Mesothelial cell of epicardium (in vitro differentiated cells): ENCODE results near the gene PEX10. TPM values are rescaled to one million over a fixed set of nuclear protein-coding genes. Genes with fewer than 3 reads are reported as not detected.

Source experiments
- DNase-seq, 2 experiments: peaks; one replicate each; pipeline ENCODE4 v3.0.0; 2021; ENCODE audit warnings: low spot score in 2 of 2; ENCODE audit not compliant: unreplicated experiment in 2 of 2
- H3K27ac Mint-ChIP-seq: 2 replicates; pipeline ENCODE4 v1.8.0; 2021; ENCODE audit warnings: mixed read lengths
- H3K27me3 Mint-ChIP-seq: 2 replicates; pipeline ENCODE4 v1.8.0; 2021; ENCODE audit warnings: low read depth, mixed read lengths
- H3K36me3 Mint-ChIP-seq: 2 replicates; pipeline ENCODE4 v1.8.0; 2021; ENCODE audit warnings: mixed read lengths
- H3K4me1 Mint-ChIP-seq: 2 replicates; pipeline ENCODE4 v1.8.0; 2021; ENCODE audit warnings: mixed read lengths
- H3K4me3 Mint-ChIP-seq: 2 replicates; pipeline ENCODE4 v1.8.0; 2021; ENCODE audit warnings: mild to moderate bottlenecking, moderate library complexity, mixed read lengths
- H3K9me3 Mint-ChIP-seq: 2 replicates; pipeline ENCODE4 v1.8.0; 2021; ENCODE audit warnings: mixed read lengths
- total RNA-seq: library from RNA; stranded (reverse); gene quantifications from 3 replicates; pipeline ENCODE4 v1.2.1, GENCODE V29; 2021
- TF ChIP-seq, protein P1 (sequence below): fragments of 200-600 bp; sonication (generic); IDR thresholded peaks from one replicate; pipeline ENCODE4 v1.5.0; 2021; ENCODE audit warnings: antibody characterized with exemption; ENCODE audit not compliant: unreplicated experiment

The PEX10 gene
- total RNA-seq, 1 donor from 2014 or later: 25.8 TPM

DNA sequence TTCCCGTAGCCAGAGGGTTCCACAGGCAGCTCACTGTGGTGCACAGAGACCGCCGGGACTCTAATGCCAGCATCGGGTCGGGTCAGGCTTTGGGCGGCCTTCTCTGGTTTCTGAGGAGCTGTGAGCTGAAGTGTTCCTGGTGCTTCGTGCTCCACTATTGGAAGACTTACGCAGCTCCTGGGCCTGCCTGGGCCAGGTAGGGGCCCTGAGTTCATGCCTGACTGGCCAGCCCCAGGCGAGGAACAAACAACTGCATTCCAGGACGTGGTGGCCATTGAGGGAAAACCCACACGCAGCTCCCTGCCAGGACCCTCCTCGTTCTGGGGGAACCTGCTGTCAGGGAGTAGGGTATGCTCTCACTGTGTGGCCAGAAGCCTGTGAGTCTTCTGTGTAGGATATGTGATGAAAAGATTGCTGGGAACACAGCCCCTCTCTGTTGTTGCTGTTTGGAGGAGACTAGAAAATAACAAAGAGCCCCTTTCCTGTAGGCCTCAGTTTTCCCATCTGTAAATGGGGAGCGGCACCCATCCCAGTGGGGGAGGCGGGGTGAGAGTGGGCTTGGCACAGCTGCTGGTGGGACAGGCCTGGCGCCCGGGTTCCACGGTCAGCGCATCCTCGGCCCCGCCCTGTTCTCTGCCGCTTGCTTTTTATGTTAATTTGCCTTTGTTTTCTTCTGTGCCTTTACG is 12.3 kb downstream of the PEX10 start:
- TF ChIP-seq, protein P1, sequence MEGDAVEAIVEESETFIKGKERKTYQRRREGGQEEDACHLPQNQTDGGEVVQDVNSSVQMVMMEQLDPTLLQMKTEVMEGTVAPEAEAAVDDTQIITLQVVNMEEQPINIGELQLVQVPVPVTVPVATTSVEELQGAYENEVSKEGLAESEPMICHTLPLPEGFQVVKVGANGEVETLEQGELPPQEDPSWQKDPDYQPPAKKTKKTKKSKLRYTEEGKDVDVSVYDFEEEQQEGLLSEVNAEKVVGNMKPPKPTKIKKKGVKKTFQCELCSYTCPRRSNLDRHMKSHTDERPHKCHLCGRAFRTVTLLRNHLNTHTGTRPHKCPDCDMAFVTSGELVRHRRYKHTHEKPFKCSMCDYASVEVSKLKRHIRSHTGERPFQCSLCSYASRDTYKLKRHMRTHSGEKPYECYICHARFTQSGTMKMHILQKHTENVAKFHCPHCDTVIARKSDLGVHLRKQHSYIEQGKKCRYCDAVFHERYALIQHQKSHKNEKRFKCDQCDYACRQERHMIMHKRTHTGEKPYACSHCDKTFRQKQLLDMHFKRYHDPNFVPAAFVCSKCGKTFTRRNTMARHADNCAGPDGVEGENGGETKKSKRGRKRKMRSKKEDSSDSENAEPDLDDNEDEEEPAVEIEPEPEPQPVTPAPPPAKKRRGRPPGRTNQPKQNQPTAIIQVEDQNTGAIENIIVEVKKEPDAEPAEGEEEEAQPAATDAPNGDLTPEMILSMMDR: no peak
- no peak for DNase-seq
- H3K4me3 Mint-ChIP-seq: no peak overlapping the region
- no peaks in the 10 kb centered on the region for H3K27me3 Mint-ChIP-seq
- no peaks in the 10 kb centered on the region for H3K4me1 Mint-ChIP-seq
- H3K36me3 Mint-ChIP-seq: peaks cover 35% of the 10 kb centered on the region
- H3K9me3 Mint-ChIP-seq: no peaks in the 10 kb centered on the region
- no peak overlapping the region for H3K27ac Mint-ChIP-seq

DNA sequence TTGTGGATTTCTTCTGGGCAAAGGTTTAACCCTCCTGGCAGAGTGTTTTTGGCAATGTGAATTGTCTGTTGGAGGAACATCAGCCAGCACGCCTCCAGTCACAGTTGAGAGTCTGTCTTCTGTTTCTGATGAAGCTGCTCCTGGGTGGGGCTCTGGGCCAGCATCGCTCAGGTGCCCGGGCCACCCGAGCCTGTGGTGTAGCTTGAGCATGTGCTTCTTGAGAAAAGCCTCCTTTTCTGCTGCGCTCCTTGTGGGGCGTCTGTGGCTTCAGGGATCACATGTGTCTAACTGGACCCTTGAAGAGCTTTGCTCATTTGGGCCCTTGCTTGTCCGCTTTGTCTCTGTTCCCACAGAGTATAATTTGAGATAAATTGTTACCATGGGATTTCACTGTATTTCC is 13.5 kb downstream of the PEX10 start:
- Mint-ChIP-seq H3K4me3 (no peak overlapping the region), H3K27ac (no peak overlapping the region), H3K9me3 (no peaks in the 10 kb centered on the region), H3K36me3 (peaks cover 37% of the 10 kb centered on the region), H3K27me3 (no peaks in the 10 kb centered on the region), H3K4me1 (no peaks in the 10 kb centered on the region)
- DNase-seq: no peak
- TF ChIP-seq, protein P1: no peak

DNA sequence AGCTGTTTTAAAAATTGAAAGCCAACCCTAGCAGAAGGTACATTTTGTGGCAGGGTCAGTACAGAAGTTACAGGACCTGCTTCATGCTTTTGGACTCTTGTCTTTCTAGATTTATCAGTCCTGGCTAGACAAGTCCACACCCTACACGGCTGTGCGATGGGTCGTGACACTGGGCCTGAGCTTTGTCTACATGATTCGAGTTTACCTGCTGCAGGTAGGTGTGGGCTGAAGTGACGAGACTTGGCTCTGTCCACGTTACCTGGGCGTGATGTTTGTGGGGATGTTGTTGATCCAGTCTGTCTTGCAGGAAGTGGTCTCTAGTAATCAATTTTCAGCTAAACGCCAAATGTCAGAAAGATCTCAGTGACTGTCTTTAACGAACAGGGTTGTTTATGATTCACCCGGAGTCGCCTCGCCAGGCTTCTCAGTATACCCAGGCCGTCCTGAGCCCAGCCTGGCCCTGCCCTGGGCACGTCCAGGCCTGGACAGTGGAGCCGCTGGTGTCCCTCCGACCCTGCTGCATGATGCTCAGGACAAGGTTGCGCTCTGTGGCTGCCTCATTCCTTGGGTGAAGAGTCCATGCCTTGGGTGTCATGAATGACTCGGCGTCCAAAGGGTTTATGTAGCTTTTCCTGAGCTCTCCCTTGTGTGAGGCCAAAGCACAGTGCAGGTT is 15.2 kb downstream of the PEX10 start:
- H3K27me3 Mint-ChIP-seq: no peaks in the 10 kb centered on the region
- no peak overlapping the region for H3K27ac Mint-ChIP-seq
- no peak for DNase-seq
- peaks cover 11% of the 10 kb centered on the region for H3K4me1 Mint-ChIP-seq
- H3K4me3 Mint-ChIP-seq: no peak overlapping the region
- TF ChIP-seq, protein P1: no peak
- H3K9me3 Mint-ChIP-seq: no peaks in the 10 kb centered on the region
- H3K36me3 Mint-ChIP-seq: peaks cover 31% of the 10 kb centered on the region

DNA sequence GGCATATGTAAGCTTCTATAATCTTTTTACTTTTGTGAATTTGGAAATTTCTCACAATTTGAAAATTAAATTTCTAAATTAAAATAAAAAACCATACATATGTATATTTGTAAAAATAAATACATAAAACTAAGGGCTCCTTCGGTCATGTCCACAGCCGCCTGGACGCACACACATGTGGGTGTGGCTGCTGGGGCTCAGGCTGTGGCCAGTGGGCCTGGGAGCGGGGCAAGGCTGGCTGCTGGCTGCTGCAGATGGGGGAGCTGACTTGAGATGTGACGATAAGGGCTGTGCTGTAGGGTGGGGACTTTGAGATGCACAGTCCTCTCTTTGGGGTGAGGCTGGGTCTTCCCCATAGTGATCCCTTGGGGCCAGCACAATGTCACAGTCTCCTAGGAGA is 15.9 kb downstream of the PEX10 start:
- Mint-ChIP-seq H3K4me1 (peaks cover 11% of the 10 kb centered on the region), H3K27ac (no peak overlapping the region), H3K27me3 (no peaks in the 10 kb centered on the region), H3K4me3 (no peak overlapping the region), H3K36me3 (peaks cover 26% of the 10 kb centered on the region), H3K9me3 (no peaks in the 10 kb centered on the region)
- DNase-seq: no peak
- TF ChIP-seq, protein P1: no peak

DNA sequence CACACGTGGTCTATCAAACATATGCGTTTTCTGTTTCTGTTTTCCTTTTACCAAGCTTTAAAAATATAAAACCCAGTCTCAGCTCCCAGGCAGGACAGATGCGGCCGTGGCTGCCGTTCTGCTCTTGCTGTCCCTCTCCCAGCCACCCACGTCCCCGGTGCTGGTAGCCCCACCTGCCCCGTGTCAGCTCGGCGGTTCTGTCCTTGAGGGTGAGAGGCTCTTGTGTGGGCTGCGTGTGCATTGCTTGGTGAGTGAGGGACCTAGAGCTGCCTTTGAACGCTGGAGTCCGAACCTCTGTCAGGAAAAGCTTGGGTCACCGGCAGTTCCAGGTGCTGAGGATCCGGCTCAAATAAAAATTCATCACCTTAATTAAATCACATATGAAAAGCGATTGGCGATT is 16.3 kb downstream of the PEX10 start:
- peaks cover 24% of the 10 kb centered on the region for H3K36me3 Mint-ChIP-seq
- no peaks in the 10 kb centered on the region for H3K9me3 Mint-ChIP-seq
- no peak overlapping the region for H3K27ac Mint-ChIP-seq
- peaks cover 11% of the 10 kb centered on the region for H3K4me1 Mint-ChIP-seq
- H3K4me3 Mint-ChIP-seq: no peak overlapping the region
- H3K27me3 Mint-ChIP-seq: no peaks in the 10 kb centered on the region
- DNase-seq: no peak
- TF ChIP-seq, protein P1: no peak
